Keratinocyte (primary cell): ENCODE measurements around the gene GPATCH4. TPM values are rescaled to one million over a fixed set of nuclear protein-coding genes. Genes with fewer than 3 reads are reported as not detected.

Experiments
- DNase-seq: peaks from one replicate; pipeline ENCODE4 v3.0.0-alpha.2; 2011; ENCODE audit warnings: low read depth, missing footprints, low spot score
- FAIRE-seq: peaks from 2 replicates; lab custom pipeline; 2011; peaks lifted over from hg19 to GRCh38; lab: Jason Lieb, UNC
- H2AFZ ChIP-seq: 2 replicates; pipeline ENCODE4 v1.6.0; 2012; ENCODE audit warnings: low read length, control low read depth, inconsistent platforms; ENCODE audit not compliant: control insufficient read depth
- H3K27ac ChIP-seq: 2 replicates; pipeline ENCODE4 v1.5.1; 2011; ENCODE audit warnings: low read length; ENCODE audit not compliant: control insufficient read depth, insufficient read depth
- H3K27me3 ChIP-seq: 3 replicates; pipeline ENCODE4 v1.6.0; 2011; ENCODE audit warnings: low read length; ENCODE audit not compliant: control insufficient read depth, insufficient read depth; ENCODE audit errors: extremely low read depth
- H3K36me3 ChIP-seq, 2 experiments: 2 replicates in 1 of 2; 3 replicates in 1 of 2; pipeline ENCODE4 v1.5.1; 2011; ENCODE audit warnings: low read length in 2 of 2, mild to moderate bottlenecking in 1 of 2; ENCODE audit not compliant: control insufficient read depth in 2 of 2, insufficient read depth in 2 of 2; ENCODE audit errors: extremely low read depth in 1 of 2
- H3K4me1 ChIP-seq: 3 replicates; pipeline ENCODE4 v1.5.1; 2011; ENCODE audit warnings: low read length; ENCODE audit not compliant: control insufficient read depth, insufficient read depth; ENCODE audit errors: extremely low read depth
- H3K4me2 ChIP-seq: 3 replicates; pipeline ENCODE4 v1.6.0; 2011; ENCODE audit warnings: low read depth, low read length; ENCODE audit not compliant: control insufficient read depth, insufficient read depth; ENCODE audit errors: extremely low read depth
- H3K4me3 ChIP-seq, 3 experiments: fragments of 200-600 bp in 1 of 3; sonication (generic) in 1 of 3; 2 replicates in 2 of 3; 3 replicates in 1 of 3; pipeline ENCODE4 v1.5.1; 2011 to 2016; ENCODE audit warnings: low read length in 3 of 3, mild to moderate bottlenecking in 3 of 3, control low read depth in 2 of 3, inconsistent platforms in 1 of 3, low read depth in 1 of 3, mixed read lengths in 1 of 3, mixed run types in 1 of 3, moderate library complexity in 1 of 3; ENCODE audit not compliant: control insufficient read depth in 2 of 3, insufficient read depth in 2 of 3; ENCODE audit errors: extremely low read depth in 1 of 3
- H3K79me2 ChIP-seq: 2 replicates; pipeline ENCODE4 v1.6.0; 2012; ENCODE audit warnings: low read length; ENCODE audit not compliant: control insufficient read depth, insufficient read depth
- H3K9ac ChIP-seq: 3 replicates; pipeline ENCODE4 v1.6.0; 2011; ENCODE audit warnings: low read length; ENCODE audit not compliant: control insufficient read depth, insufficient read depth; ENCODE audit errors: extremely low read depth
- H3K9me1 ChIP-seq: 3 replicates; pipeline ENCODE4 v1.6.0; 2011; ENCODE audit warnings: low read length; ENCODE audit not compliant: control insufficient read depth, insufficient read depth; ENCODE audit errors: extremely low read depth
- H3K9me3 ChIP-seq: 2 replicates; pipeline ENCODE4 v1.5.1; 2012; ENCODE audit warnings: low read depth, low read length; ENCODE audit not compliant: control insufficient read depth
- H4K20me1 ChIP-seq: 3 replicates; pipeline ENCODE4 v1.6.0; 2011; ENCODE audit warnings: low read length; ENCODE audit not compliant: control insufficient read depth, insufficient read depth; ENCODE audit errors: extremely low read depth
- CTCF ChIP-seq, 3 experiments: IDR thresholded peaks in 1 of 3; conservative IDR thresholded peaks in 1 of 3; optimal IDR thresholded peaks in 1 of 3; 2 replicates in 2 of 3; 3 replicates in 1 of 3; pipeline versions ENCODE3 to v1.5.1; 2011; ENCODE audit warnings: low read length in 3 of 3, mild to moderate bottlenecking in 3 of 3, moderate library complexity in 2 of 3, control low read depth in 1 of 3, inconsistent platforms in 1 of 3; ENCODE audit not compliant: insufficient read depth in 2 of 3; ENCODE audit errors: extremely low read depth in 1 of 3
- EZH2 ChIP-seq: IDR thresholded peaks from one replicate; pipeline ENCODE4 v1.6.1; 2012; ENCODE audit warnings: inconsistent platforms, mild to moderate bottlenecking, low read length, moderate library complexity
- dilution Hi-C: fragments of 300-500 bp; cut with MboI; formaldehyde crosslinking; loops from one replicate; pipeline ENCODE4 v1.7.0; 2020; ENCODE audit warnings: low sequenced_read_pairs; ENCODE audit not compliant: extremely low pct_ligation_motif_present
- polyA plus RNA-seq, 5 experiments: library from polyadenylated mRNA; depleted of rRNA in 3 of 5; stranded (reverse) in 3 of 5; stranded (forward) in 1 of 5; unstranded in 1 of 5; fragments of >200 nt; gene quantifications; 1 replicate in 1 of 5; 2 replicates in 3 of 5; 3 replicates in 1 of 5; pipeline versions ENCODE4 v1.2.1 to v1.2.3, GENCODE V29; 2011 to 2012; ENCODE audit warnings: missing spikeins in 2 of 5, low read depth in 1 of 5, low replicate concordance in 1 of 5

GPATCH4 gene
- polyA plus RNA-seq, 1 donor (not counting 4 experiments of a cell fraction or from before 2014, with no cell fraction given), result 43.5 TPM

DNA sequence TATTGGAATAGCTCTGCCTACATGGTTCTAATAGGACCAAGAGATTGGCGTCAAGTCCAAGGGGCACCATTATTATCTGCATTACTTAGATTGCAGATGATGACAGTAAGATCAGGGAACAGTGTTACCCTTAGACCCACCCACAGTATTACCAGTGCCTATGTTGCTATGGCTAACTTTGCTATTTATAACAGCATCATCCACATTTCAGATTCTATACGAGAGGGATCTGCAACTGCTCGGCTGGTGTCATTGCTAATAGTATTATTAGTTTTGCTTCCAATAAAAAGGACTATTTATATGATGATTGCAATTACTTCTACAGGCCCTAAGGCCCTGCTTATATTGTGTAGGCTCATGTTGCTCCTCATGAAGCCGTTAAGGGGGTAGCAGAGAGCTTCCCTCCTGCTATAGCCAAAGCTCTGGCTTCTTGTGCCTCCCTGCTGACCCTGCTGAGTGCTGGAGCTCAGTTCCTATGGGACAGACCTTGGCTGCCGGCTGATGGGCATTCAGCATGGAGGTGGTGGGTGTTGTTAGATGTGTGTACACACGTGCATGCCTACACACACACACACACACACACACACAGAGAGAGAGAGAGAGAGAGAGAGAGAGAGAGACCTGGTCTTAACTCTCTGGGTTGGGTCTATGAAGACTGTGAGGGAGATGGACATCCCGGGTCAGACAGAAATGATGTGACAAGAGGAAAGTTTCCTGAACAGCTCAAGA lies 41.9 kb upstream of the GPATCH4 start:
- TF ChIP-seq CTCF (optimal IDR thresholded peaks at IDR 0.05 in 1 of 3, IDR thresholded peaks at IDR 0.05 in 1 of 3, conservative IDR thresholded peaks at IDR 0.05 in 1 of 3; ENCODE audit: extremely low read depth in 1 of 3, insufficient read depth in 2 of 3, low read length in 3 of 3) (no peak), EZH2 (no peak)
- peaks cover 2% of the 10 kb centered on the region for H3K9me1 ChIP-seq
- no peaks in the 10 kb centered on the region for H4K20me1 ChIP-seq
- H2AFZ ChIP-seq, result no peak overlapping the region
- no peak overlapping the region for H3K4me2 ChIP-seq
- no peak for FAIRE-seq
- no peaks in the 10 kb centered on the region for H3K9me3 ChIP-seq
- dilution Hi-C loops, result no loop called here
- H3K4me3 ChIP-seq, result no peak overlapping the region
- no peak overlapping the region for H3K9ac ChIP-seq
- H3K79me2 ChIP-seq, result no peaks in the 10 kb centered on the region
- no peak for DNase-seq
- peaks cover 98% of the 10 kb centered on the region for H3K27me3 ChIP-seq
- H3K4me1 ChIP-seq, result no peaks in the 10 kb centered on the region
- no peak overlapping the region for H3K27ac ChIP-seq
- no peaks in the 10 kb centered on the region for H3K36me3 ChIP-seq

- Histone ChIP-seq H3K27me3 (peaks cover 95% of the 10 kb centered on the region), H3K79me2 (no peaks in the 10 kb centered on the region), H3K9ac (no peak overlapping the region), H3K9me3 (no peaks in the 10 kb centered on the region), H4K20me1 (no peaks in the 10 kb centered on the region), H2AFZ (no peak overlapping the region), H3K36me3 (no peaks in the 10 kb centered on the region), H3K27ac (no peak overlapping the region), H3K9me1 (peaks cover 2% of the 10 kb centered on the region), H3K4me2 (no peak overlapping the region), H3K4me1 (no peaks in the 10 kb centered on the region), H3K4me3 (no peak overlapping the region)
- peak; percentile 97 for TF ChIP-seq EZH2
- TF ChIP-seq CTCF (optimal IDR thresholded peaks at IDR 0.05 in 1 of 3, IDR thresholded peaks at IDR 0.05 in 1 of 3, conservative IDR thresholded peaks at IDR 0.05 in 1 of 3; ENCODE audit: extremely low read depth in 1 of 3, insufficient read depth in 2 of 3, low read length in 3 of 3), result no peak
- FAIRE-seq (no peak), DNase-seq (no peak)
- dilution Hi-C loops, result no loop called here
Measured at GRCh38 chr1:156642265-156643048, 41.2 kb upstream of the GPATCH4 start.
